IPS-20b (cell line): Measurements from ENCODE around the gene ASCC2.

Experiments used
- H3K27ac ChIP-seq: one replicate; pipeline ENCODE4 v1.5.1; 2013; ENCODE audit warnings: low read length
- H3K27me3 ChIP-seq: 2 replicates; pipeline ENCODE4 v1.6.1; 2013; ENCODE audit warnings: mild to moderate bottlenecking, low read length, inconsistent platforms; ENCODE audit not compliant: insufficient read depth
- H3K36me3 ChIP-seq: 2 replicates; pipeline ENCODE4 v1.6.1; 2013; ENCODE audit warnings: low read depth, mild to moderate bottlenecking, inconsistent platforms, low read length, moderate library complexity; ENCODE audit not compliant: insufficient read depth
- H3K4me1 ChIP-seq: 2 replicates; pipeline ENCODE4 v1.6.1; 2013; ENCODE audit warnings: mild to moderate bottlenecking, control low read depth, inconsistent platforms, low read length, moderate library complexity; ENCODE audit not compliant: insufficient read depth
- H3K4me3 ChIP-seq: 2 replicates; pipeline ENCODE4 v1.5.1; 2013; ENCODE audit warnings: mild to moderate bottlenecking, low read length, inconsistent platforms
- H3K9ac ChIP-seq: 2 replicates; pipeline ENCODE4 v1.6.1; 2013; ENCODE audit warnings: low read depth, mild to moderate bottlenecking, inconsistent platforms, low read length, moderate library complexity
- H3K9me3 ChIP-seq: 2 replicates; pipeline ENCODE4 v1.6.1; 2013; ENCODE audit warnings: mild to moderate bottlenecking, low read depth, low read length, inconsistent platforms; ENCODE audit not compliant: insufficient read depth

Gene ASCC2

DNA sequence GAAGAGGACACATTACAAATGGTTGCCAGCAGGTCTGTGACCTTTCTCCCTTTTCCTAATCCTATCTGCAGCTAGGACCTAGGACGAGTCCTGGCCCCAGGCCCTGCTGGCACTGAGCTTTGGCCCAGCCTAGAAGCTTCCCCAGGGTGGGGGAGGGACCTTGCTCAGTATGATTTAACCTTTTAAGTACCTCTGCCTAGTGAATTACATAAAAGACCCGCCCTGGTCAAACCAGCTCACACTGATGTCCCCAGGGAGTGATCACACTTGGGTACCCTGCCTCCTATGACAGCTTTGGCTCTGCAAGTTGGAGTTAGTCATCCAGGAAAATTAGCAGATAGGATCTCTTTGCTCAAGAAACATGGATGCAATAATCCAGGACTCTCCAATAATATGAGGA, 21.9 kb downstream of the ASCC2 start:
- H3K27me3 ChIP-seq = no peaks in the 10 kb centered on the region
- peaks cover 65% of the 10 kb centered on the region for H3K36me3 ChIP-seq
- no peak overlapping the region for H3K4me3 ChIP-seq
- no peak overlapping the region for H3K27ac ChIP-seq
- no peaks in the 10 kb centered on the region for H3K9me3 ChIP-seq
- H3K9ac ChIP-seq = no peak overlapping the region
- no peaks in the 10 kb centered on the region for H3K4me1 ChIP-seq

DNA sequence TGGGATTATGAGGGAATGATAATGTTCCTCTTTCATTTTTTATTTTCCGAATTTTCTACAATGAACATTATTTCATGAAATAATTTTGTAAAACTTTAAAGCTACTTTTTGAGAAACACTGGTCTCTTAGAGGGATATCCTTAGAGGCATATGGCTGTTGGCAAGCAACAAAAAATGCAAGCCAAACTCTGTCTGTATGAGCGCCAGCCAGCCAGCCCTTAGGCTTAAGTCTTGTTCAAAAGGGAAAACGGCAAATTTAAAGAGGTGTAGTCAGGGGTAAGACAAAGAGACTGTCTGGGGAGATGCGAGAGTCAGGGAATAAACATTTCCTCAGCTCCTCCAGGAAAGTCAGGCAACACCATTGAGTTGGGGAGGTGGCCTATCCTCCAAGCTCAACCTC, 22.5 kb downstream of the ASCC2 start:
- peaks cover 65% of the 10 kb centered on the region for H3K36me3 ChIP-seq
- no peak overlapping the region for H3K27ac ChIP-seq
- H3K4me1 ChIP-seq = no peaks in the 10 kb centered on the region
- H3K9ac ChIP-seq = no peak overlapping the region
- H3K27me3 ChIP-seq = no peaks in the 10 kb centered on the region
- no peak overlapping the region for H3K4me3 ChIP-seq
- no peaks in the 10 kb centered on the region for H3K9me3 ChIP-seq

- Histone ChIP-seq H3K36me3 (peaks cover 66% of the 10 kb centered on the region), H3K27me3 (no peaks in the 10 kb centered on the region), H3K9me3 (no peaks in the 10 kb centered on the region), H3K4me3 (no peak overlapping the region), H3K4me1 (no peaks in the 10 kb centered on the region), H3K9ac (no peak overlapping the region), H3K27ac (no peak overlapping the region)
These were observed 24.1 kb downstream of the ASCC2 start for GRCh38 chr22:29814003-29814402.

GRCh38 chr22:29813563-29813962, 24.5 kb downstream of the ASCC2 start:
- H3K36me3 ChIP-seq = peaks cover 66% of the 10 kb centered on the region
- H3K9me3 ChIP-seq = no peaks in the 10 kb centered on the region
- no peak overlapping the region for H3K27ac ChIP-seq
- no peaks in the 10 kb centered on the region for H3K4me1 ChIP-seq
- no peak overlapping the region for H3K9ac ChIP-seq
- no peak overlapping the region for H3K4me3 ChIP-seq
- H3K27me3 ChIP-seq = no peaks in the 10 kb centered on the region

DNA sequence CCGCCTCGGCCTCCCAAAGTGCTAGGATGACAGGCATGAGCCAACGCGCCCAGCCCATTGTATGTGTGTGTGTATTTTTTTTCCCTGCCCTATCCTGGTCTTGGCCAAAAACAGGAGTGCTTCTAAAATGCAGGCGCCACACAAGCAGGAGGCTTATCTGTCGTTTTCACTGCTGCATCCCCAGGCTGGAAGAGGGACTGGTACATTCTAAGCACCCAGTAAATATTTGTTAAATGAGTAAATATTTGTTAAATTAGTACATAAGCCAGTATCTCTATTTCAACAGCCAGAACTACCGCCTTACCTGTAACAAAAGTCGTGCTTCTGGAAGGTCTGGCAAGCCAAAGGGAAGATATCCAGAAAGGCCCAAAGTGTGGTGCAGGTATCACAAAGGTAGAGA, 24.9 kb downstream of the ASCC2 start:
- no peaks in the 10 kb centered on the region for H3K9me3 ChIP-seq
- no peak overlapping the region for H3K4me3 ChIP-seq
- H3K9ac ChIP-seq = no peak overlapping the region
- H3K4me1 ChIP-seq = no peaks in the 10 kb centered on the region
- H3K27ac ChIP-seq = no peak overlapping the region
- peaks cover 68% of the 10 kb centered on the region for H3K36me3 ChIP-seq
- no peaks in the 10 kb centered on the region for H3K27me3 ChIP-seq

DNA sequence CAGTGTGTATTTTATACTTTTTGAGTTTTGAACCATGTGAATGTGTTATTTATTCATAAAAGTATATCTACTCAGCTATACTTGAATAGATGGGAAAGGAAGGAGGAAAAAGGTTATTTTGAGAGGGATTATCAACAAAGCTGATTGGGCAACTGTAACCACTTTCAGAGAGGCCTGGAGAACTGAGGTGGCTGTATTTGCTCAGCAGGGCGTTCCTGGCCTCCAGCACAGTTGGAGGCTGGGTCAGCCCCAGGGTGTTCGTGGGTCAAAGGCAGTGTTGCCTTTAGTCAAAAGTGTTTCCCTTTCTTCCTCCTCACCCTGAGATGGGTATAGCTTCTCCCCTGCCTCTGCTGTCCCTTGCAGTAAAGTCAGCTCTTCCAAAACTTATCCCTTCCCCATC, 26.7 kb downstream of the ASCC2 start:
- no peak overlapping the region for H3K9ac ChIP-seq
- H3K36me3 ChIP-seq = peaks cover 79% of the 10 kb centered on the region
- no peaks in the 10 kb centered on the region for H3K9me3 ChIP-seq
- no peak overlapping the region for H3K4me3 ChIP-seq
- no peaks in the 10 kb centered on the region for H3K4me1 ChIP-seq
- H3K27ac ChIP-seq = no peak overlapping the region
- no peaks in the 10 kb centered on the region for H3K27me3 ChIP-seq

DNA sequence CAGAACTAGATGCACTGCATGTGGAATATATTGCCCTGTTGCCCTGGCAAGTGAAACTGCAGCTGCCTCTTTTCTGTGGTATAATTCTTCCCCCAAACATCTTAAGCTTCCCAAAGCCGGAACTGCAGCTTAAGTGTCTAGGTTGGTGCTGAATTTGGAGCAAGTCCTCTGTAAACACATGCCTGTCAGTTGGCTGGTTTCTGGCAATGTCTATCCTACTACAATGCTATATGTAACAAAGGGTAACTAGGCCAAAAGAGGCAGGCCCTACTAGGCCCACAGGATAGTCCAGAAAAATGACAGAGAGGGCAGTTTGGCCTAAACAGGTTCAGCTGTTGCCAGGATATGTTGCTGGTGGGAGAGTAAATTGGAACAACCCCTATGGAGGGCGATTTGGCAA, 27.9 kb downstream of the ASCC2 start:
- no peak overlapping the region for H3K9ac ChIP-seq
- no peaks in the 10 kb centered on the region for H3K9me3 ChIP-seq
- no peaks in the 10 kb centered on the region for H3K4me1 ChIP-seq
- H3K27me3 ChIP-seq = no peaks in the 10 kb centered on the region
- H3K4me3 ChIP-seq = no peak overlapping the region
- H3K36me3 ChIP-seq = peaks cover 80% of the 10 kb centered on the region
- no peak overlapping the region for H3K27ac ChIP-seq

GRCh38 chr22:29806196-29806595, 31.9 kb downstream of the ASCC2 start:
- H3K36me3 ChIP-seq = peaks cover 66% of the 10 kb centered on the region
- H3K4me3 ChIP-seq = no peak overlapping the region
- H3K27ac ChIP-seq = no peak overlapping the region
- H3K4me1 ChIP-seq = 0 out of 2 replicates have a peak, but pooled peaks cover 1% of the 10 kb centered on the region
- H3K9me3 ChIP-seq = no peaks in the 10 kb centered on the region
- H3K9ac ChIP-seq = no peak overlapping the region
- no peaks in the 10 kb centered on the region for H3K27me3 ChIP-seq

- H3K9me3 ChIP-seq = no peaks in the 10 kb centered on the region
- H3K4me3 ChIP-seq = no peak overlapping the region
- H3K36me3 ChIP-seq = peaks cover 68% of the 10 kb centered on the region
- H3K27ac ChIP-seq = no peak overlapping the region
- H3K4me1 ChIP-seq = 0 out of 2 replicates have a peak, but pooled peaks cover 5% of the 10 kb centered on the region
- H3K27me3 ChIP-seq = no peaks in the 10 kb centered on the region
- H3K9ac ChIP-seq = no peak overlapping the region
These were observed 33.1 kb downstream of the ASCC2 start for GRCh38 chr22:29804985-29805384.

DNA sequence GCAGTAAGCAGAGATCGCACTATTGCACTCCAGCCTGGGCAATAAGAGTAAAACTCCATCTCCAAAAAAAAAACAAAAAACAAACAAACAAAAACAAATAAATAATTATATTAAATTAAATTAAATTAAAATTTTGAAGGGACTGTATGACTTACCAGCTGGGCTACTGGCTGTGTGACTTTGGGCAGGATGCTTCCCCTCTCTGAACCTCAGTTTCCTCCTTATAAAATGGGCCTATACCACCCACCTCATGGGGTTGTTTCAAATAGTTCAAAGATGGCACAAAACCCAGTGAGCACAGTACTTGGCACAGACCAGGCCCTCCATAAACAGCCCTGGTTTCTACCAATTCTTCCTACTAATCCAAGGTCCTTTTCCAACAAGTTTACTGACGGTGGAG, 34.9 kb downstream of the ASCC2 start:
- Histone ChIP-seq H3K27me3 (no peaks in the 10 kb centered on the region), H3K4me3 (no peak overlapping the region), H3K36me3 (peaks cover 81% of the 10 kb centered on the region), H3K9me3 (no peaks in the 10 kb centered on the region), H3K27ac (no peak overlapping the region), H3K9ac (no peak overlapping the region), H3K4me1 (0 out of 2 replicates have a peak, but pooled peaks cover 5% of the 10 kb centered on the region)

DNA sequence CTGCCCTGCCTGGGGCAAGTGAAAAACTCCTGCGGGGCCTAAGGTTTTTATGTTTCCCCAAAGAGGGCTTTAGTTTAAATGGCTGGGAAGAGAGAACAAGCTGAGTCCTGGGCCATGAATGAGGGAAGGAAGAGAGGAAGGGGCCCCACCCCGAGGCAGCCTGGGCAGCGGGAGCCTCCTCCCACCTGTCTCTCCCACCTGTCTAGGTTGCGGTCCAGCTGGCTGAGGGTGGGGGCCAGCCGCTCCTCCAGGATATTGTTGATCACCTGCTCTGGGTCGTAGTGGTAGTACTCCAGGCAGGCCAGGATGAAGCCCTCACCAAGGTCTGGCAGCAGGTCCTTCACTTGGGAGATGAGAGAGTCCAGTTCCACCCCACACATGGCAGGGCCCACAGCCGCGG, 36.3 kb downstream of the ASCC2 start:
- H3K36me3 ChIP-seq = peaks cover 72% of the 10 kb centered on the region

DNA sequence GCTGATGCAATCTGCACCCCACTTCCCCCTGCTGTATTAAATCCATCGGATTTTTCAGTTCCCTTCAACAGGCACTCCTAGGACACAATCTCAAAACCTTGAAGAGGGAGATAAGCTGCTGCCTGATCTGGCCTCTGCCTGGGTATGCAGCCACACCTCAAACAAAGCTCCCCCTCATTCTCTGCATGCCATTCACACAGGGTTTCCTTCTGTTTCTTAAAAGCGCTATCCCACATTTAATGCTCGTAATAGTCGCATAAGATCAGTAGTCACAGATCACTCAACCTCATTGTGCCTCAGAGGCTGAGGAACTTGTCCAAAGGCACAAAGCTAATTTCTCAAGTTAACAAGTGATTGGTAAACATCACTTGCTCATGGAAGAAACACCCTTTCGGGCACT, 36.9 kb downstream of the ASCC2 start:
- Histone ChIP-seq H3K4me3 (no peak overlapping the region), H3K4me1 (0 out of 2 replicates have a peak, but pooled peaks cover 5% of the 10 kb centered on the region), H3K27ac (no peak overlapping the region), H3K36me3 (peaks cover 66% of the 10 kb centered on the region), H3K27me3 (no peaks in the 10 kb centered on the region), H3K9ac (no peak overlapping the region), H3K9me3 (no peaks in the 10 kb centered on the region)

More for the DNA sequence above, 36.3 kb downstream of the ASCC2 start:
- no peak overlapping the region for H3K4me3 ChIP-seq
- H3K27me3 ChIP-seq = no peaks in the 10 kb centered on the region
- no peak overlapping the region for H3K9ac ChIP-seq
- H3K4me1 ChIP-seq = 0 out of 2 replicates have a peak, but pooled peaks cover 5% of the 10 kb centered on the region
- no peak overlapping the region for H3K27ac ChIP-seq
- no peaks in the 10 kb centered on the region for H3K9me3 ChIP-seq
